Neural progenitor cell (in vitro differentiated cells): ENCODE results near the gene OLIG2.

Experiments
- CTCF ChIP-seq: fragments of 200-600 bp; sonication (generic); IDR thresholded peaks from 2 replicates; pipeline ENCODE4 v1.5.1; 2017; ENCODE audit warnings: antibody characterized with exemption, mild to moderate bottlenecking
- EZH2phosphoT487 ChIP-seq: fragments of 200-600 bp; sonication (generic); IDR thresholded peaks from 2 replicates; pipeline ENCODE4 v1.6.1; 2017; ENCODE audit warnings: antibody characterized with exemption

- TF ChIP-seq CTCF (no peak), EZH2phosphoT487 (peak; percentile 21)
Observed at GRCh38 chr21:33028287-33028670, 2.5 kb downstream of the OLIG2 start.
